Measurements from ENCODE around the gene PRKCA.
"Not testable (repeated sequence)": the region's sequence is repeated elsewhere in the genome, so short reads cannot be mapped to it uniquely, and the experiment has no call there.

The PRKCA gene

DNA sequence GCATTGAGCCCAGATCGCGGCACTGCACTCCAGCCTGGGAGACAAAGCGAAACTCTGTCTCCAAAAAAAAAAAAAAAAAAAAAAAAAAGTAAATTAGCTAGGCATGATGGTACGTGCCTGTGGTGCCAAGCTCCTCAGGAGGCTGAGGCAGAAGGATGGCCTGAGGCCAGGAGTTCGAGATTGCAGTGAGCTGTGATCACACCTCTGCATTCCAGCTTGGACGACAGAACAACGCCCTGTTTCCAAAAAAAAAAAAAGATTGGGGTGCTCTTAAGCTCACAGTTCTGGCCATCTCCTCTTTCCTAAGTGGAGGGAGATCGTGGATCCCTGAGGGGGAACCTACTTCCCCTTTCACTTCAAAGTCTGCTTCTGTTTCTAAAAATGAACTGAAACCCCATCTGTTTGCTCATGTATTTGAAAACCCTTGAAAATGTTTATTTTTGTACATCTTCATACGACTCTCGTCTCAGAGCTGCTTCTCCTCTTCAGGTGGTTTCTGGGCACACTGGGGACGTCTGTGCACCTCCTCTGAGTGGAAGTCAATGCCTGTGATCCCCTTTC, 138.8 kb downstream of the PRKCA start:
- DNase-seq (ENCODE audit: low read depth in 2 of 2) = no peak

- DNase-seq (ENCODE audit: low read depth in 2 of 2) = no peak
Measured at GRCh38 chr17:66443166-66443565, 140.8 kb downstream of the PRKCA start.

DNA sequence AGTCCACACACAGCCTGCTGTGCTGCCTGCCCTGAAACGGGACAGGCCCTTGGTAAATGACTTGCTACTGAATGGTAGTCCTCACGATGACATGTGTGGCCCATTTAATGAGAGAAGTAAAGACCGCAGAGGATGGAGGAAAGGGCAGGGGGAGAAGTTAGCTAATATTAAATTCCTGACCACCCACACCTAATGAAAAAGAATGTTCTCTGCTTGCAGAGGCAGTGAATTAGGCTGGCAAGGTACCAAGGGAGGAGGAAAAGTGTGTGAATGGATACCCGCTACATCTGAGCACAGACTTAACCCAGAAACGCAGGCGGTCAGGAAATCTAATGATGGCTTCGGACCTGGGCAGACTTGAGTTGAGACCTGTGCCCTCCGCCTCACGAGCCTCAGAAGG, 141.2 kb downstream of the PRKCA start:
- DNase-seq (ENCODE audit: low read depth in 2 of 2) = no peak

DNA sequence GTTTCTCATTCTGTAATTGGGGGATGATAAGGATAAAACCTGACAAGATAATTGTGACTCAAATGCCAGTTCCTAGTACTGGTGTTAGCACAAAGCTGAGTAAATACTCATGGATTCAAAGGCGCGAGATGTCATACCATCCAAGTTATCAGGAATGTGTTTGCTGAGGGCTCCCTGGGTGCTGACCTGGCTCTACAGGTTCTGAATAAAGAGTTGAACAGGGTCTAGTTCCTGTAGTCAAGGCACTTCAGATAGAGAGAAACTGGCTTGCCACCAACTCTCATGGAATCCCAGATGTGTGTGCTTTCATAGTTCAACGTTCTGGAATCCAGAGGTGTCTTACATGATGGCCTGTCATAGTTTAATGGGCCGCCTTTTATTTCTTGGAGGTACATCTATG, 141.6 kb downstream of the PRKCA start:
- no peak for DNase-seq (ENCODE audit: low read depth in 2 of 2)

GRCh38 chr17:66445229-66445628, 142.8 kb downstream of the PRKCA start:
- DNase-seq (ENCODE audit: low read depth in 2 of 2) = no peak

GRCh38 chr17:66446419-66446818, 144.0 kb downstream of the PRKCA start:
- no peak for DNase-seq (ENCODE audit: low read depth in 2 of 2)

- DNase-seq (ENCODE audit: low read depth in 2 of 2) = no peak
Measured at GRCh38 chr17:66447159-66447558, 144.7 kb downstream of the PRKCA start.

DNA sequence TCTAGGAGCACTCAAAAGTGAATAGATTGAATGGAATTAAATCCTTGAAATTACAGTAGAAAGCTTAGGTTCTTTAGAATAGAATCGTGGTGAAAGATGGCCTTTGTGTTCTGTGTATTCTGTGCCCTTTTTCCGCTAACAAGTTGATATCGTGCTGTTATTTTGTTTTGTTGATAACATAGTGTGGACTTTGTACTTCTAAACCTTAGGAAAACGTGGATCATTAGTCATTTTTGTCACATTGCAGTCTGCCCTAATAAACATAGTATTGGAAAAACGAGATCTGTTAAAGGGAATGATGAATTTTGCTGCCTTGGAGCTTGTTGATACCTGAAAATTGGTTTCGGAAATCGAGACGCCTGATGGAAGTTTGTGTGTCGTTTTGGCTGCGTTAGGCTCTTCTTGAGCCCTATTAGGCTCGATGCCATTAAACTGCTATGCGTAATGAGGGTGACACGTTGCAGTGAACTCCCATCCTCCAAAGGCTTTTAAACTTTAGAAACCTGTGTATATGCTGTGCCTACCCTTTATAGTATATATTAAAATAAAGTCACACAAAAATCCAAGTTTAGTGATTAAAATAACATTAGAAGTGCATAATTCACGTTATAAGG, 145.7 kb downstream of the PRKCA start:
- DNase-seq (ENCODE audit: low read depth in 2 of 2) = no peak

GRCh38 chr17:66449418-66449977, 147.1 kb downstream of the PRKCA start:
- no peak for DNase-seq (ENCODE audit: low read depth in 2 of 2)

- no peak for DNase-seq (ENCODE audit: low read depth in 2 of 2)
Measured at GRCh38 chr17:66450008-66450851, 147.8 kb downstream of the PRKCA start.

DNA sequence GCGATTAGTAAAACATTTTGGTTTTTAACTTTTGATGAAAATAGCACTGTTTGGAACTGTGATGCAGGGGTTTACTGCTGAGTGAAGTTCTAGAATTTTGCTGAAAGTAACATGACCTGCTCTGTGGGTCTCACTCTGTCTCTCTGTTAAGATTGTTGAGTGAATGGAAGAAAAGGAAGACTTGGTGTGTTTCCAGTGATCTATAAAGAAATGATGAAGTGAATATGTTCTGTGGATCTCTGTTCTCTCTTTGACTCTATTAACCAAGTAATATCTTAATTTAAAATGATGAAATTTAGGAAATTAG, 148.4 kb downstream of the PRKCA start:
- DNase-seq (ENCODE audit: low read depth in 2 of 2) = no peak

DNA sequence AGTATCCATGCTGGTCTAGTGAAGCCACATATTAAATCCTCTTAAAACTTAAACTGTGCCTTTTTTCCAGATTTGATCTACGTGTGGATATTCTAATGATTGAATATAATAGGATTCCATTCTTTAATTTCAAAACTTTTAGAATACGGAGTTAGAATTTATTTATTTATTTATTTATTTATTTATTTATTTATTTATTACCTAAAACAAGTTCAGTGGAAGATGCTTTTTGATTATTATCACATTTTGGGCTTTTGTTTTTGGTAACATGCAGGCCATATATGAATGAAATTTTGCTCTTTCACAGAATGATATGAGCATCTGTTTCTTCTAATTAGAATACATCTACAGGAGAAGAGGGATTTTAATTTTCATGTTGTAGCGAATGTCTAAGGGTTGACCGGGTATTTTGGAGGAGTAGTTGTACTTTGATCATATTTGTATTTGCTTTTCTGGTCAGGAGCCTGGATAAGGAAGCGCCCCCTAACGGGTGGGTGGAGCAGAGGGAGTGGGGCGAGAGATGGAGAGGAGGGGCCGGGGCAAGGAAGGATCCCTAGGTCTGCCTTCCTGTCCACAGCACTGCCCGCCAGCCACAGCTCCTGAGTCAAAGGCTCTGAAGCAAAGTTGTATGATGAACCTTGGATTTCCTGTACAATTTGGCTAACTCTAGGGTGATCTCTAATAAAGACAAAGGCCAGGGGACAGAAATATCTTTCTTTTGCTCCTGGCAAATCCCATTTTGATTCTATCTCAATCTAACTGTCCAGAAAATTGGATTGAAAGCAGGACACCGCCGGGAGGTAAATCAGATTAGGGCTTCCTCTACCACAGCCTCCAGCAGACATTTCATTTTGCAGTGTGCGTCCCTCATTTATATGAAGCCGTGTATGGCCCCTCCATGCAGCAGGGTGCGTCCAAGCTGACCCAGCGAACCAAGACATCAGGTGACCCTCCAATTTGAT, 149.1 kb downstream of the PRKCA start:
- DNase-seq (ENCODE audit: low read depth in 2 of 2) = no peak

DNA sequence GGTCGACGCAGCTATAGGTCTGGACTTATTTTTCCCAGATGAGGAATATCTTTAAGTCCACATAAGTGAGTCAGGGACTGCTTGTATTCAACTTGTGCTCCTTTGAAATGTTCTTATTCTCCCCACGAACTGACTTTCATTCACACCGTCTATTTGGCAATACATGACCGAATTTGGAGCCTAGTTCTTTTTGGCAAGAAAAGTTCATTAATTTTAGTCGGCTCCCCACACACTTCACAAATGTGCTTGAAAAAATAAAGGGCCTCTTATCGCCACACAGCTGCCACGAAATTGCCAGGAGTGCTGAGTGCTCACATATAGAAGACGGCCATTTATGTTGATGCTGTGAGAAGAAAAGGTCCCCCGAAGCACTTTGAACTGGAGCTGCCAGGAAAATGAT, 152.6 kb downstream of the PRKCA start:
- no peak for DNase-seq (ENCODE audit: low read depth in 2 of 2)

GRCh38 chr17:66457499-66457898, 155.1 kb downstream of the PRKCA start:
- DNase-seq (ENCODE audit: low read depth in 2 of 2) = not testable (repeated sequence)

- no peak for DNase-seq (ENCODE audit: low read depth in 2 of 2)
Measured at GRCh38 chr17:66458782-66459181, 156.4 kb downstream of the PRKCA start.

DNA sequence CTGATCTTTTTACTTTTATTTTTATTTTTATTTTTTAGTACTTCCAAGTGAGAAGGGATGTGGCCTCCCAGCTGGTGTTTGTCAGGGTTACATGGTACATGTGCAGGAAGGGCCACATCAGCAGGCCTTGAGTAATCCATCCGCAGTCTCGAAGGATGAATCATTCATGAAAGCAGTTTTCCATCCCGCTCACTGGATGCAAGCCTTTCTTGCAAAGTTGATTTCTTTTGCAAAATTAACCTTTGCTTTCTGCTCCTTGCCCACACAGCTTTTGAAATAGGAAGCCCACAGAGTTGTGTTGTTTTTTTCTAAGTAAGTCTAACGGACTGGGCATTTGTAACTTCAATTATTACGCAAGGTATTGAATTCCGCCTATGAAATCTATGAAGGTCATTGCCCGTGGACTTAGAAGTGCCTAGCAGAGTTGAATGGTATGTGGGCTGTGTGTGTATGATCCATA, 157.4 kb downstream of the PRKCA start:
- no peak for DNase-seq (ENCODE audit: low read depth in 2 of 2)

- DNase-seq (ENCODE audit: low read depth in 2 of 2) = no peak
Measured at GRCh38 chr17:66460558-66460957, 158.1 kb downstream of the PRKCA start.

GRCh38 chr17:66461343-66461995, 159.1 kb downstream of the PRKCA start:
- no peak for DNase-seq (ENCODE audit: low read depth in 2 of 2)

DNA sequence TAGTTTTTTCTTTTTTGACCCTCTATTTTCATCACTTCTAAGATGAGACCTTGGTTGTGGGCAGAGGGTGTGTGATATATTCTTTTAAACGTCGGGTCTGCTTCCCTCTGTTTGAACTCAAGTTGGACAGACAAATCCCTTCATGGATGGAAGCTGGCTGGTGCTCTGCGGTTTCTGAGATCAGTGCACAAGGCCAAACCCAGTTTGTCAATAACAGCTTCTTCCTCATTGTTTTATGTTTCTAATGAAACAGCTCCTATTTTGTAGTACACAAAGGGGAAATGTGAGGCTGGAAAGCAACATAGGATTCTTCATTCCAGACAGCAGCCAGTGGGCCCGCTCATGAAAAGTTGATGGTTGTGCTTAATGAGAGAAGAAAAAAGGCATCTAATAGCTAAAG, 159.6 kb downstream of the PRKCA start:
- DNase-seq (ENCODE audit: low read depth in 2 of 2) = no peak

GRCh38 chr17:66464921-66465320, 162.5 kb downstream of the PRKCA start:
- no peak for DNase-seq (ENCODE audit: low read depth in 2 of 2)

DNA sequence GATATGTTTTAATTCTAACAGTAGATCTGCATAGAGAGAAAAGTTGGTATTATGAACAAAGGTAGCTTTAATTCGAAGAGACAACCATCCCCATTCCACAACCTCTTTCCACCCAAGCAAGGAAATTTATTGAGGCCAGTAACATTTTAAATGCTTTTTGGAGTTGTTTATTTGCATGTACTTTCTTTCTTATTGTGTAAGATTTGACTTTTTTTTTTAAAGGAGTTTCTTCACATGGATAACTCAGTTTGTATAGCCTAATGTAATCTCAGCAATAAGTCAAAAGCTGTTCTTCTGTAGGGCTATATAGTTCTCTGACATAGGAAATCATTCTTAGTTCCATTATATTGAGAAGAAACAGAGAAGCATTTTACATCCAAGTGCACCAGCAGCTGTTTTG, 163.3 kb downstream of the PRKCA start:
- no peak for DNase-seq (ENCODE audit: low read depth in 2 of 2)

Data from stimulated activated CD8-positive, alpha-beta memory T cell treated with anti-CD3 and anti-CD28 coated beads, Interleukin-15, amount 100 ng/mL, for 4 hours (primary cell).